OCI-LY7 (cell line): ENCODE measurements around the gene TAF8. TPM values are rescaled to one million over a fixed set of nuclear protein-coding genes. Genes with fewer than 3 reads are reported as not detected.
A peak's percentile ranks its signal among the peaks of the same experiment; 100 is the strongest.

ENCODE experiments used
- BruUV-seq: library from RNA; stranded (reverse); fragments of 400-500 nt; replicated peaks from 2 replicates; lab custom pipeline; 2021; lab: Mats Ljungman, UMichigan
- CTCF ChIA-PET: fragments of 300-600 bp; sonication (Branson Sonifier 250); formaldehyde crosslinking; loops from one replicate; lab custom pipeline; 2022; ENCODE audit warnings: antibody characterized with exemption; ENCODE audit not compliant: unreplicated experiment; lab: Charles Lee
- POLR2A ChIA-PET: fragments of 300-600 bp; sonication (Branson Sonifier 250); formaldehyde crosslinking; loops from one replicate; lab custom pipeline; 2022; ENCODE audit warnings: antibody characterized with exemption; lab: Charles Lee
- DNase-seq: peaks from one replicate; pipeline ENCODE4 v3.0.0-alpha.2; 2015; ENCODE audit warnings: low spot score
- H2AFZ ChIP-seq: fragments of 200-600 bp; sonication (generic), shearing (Covaris generic); 2 replicates; pipeline ENCODE4 v1.6.1; 2014; ENCODE audit warnings: mild to moderate bottlenecking, antibody characterized with exemption, low read length, moderate library complexity
- H3K27ac ChIP-seq: fragments of 200-600 bp; sonication (generic); 2 replicates; pipeline ENCODE4 v1.5.1; 2014; ENCODE audit warnings: mixed run types, low read depth, mild to moderate bottlenecking, moderate library complexity, low read length, inconsistent platforms; ENCODE audit not compliant: poor library complexity, severe bottlenecking
- H3K36me3 ChIP-seq: fragments of 200-600 bp; sonication (generic); 2 replicates; pipeline ENCODE4 v1.6.1; 2014; ENCODE audit warnings: mild to moderate bottlenecking, antibody characterized with exemption, low read length, moderate library complexity, mixed read lengths; ENCODE audit not compliant: insufficient read depth
- H3K4me1 ChIP-seq: fragments of 200-600 bp; sonication (generic); 2 replicates; pipeline ENCODE4 v1.5.1; 2014; ENCODE audit warnings: mild to moderate bottlenecking, low read length; ENCODE audit not compliant: insufficient read depth, poor library complexity, severe bottlenecking
- H3K4me2 ChIP-seq: fragments of 200-600 bp; sonication (generic); 2 replicates; pipeline ENCODE4 v1.6.1; 2014; ENCODE audit warnings: mild to moderate bottlenecking, low read length
- H3K4me3 ChIP-seq: fragments of 200-600 bp; sonication (generic); 2 replicates; pipeline ENCODE4 v1.5.1; 2014; ENCODE audit warnings: mild to moderate bottlenecking, low read depth, low read length; ENCODE audit not compliant: poor library complexity, severe bottlenecking
- H3K79me2 ChIP-seq: fragments of 200-600 bp; sonication (generic); 2 replicates; pipeline ENCODE4 v1.6.1; 2016; ENCODE audit warnings: low read depth, mild to moderate bottlenecking, low read length, moderate library complexity, mixed read lengths; ENCODE audit not compliant: insufficient read depth
- H3K9me2 ChIP-seq: fragments of 200-600 bp; sonication (generic); 2 replicates; pipeline ENCODE4 v1.6.1; 2016; ENCODE audit warnings: mild to moderate bottlenecking, low read length, mixed read lengths; ENCODE audit not compliant: insufficient read depth
- H3K9me3 ChIP-seq: fragments of 200-600 bp; sonication (generic); 2 replicates; pipeline ENCODE4 v1.6.1; 2014; ENCODE audit warnings: mild to moderate bottlenecking, mixed run types, low read length, mixed read lengths
- H4K20me1 ChIP-seq: fragments of 200-600 bp; sonication (generic); 2 replicates; pipeline ENCODE4 v1.6.1; 2014; ENCODE audit warnings: mild to moderate bottlenecking, antibody characterized with exemption, low read length, moderate library complexity, mixed read lengths; ENCODE audit not compliant: insufficient read depth
- CTCF ChIP-seq: fragments of 200-600 bp; sonication (generic); conservative IDR thresholded peaks from 2 replicates; pipeline ENCODE4 v1.5.1; 2014; ENCODE audit warnings: mild to moderate bottlenecking, antibody characterized with exemption, low read length, moderate library complexity, mixed read lengths
- EZH2phosphoT487 ChIP-seq: fragments of 200-600 bp; sonication (generic); IDR thresholded peaks from 2 replicates; pipeline ENCODE4 v1.6.1; 2018; ENCODE audit warnings: low read depth, borderline replicate concordance, mild to moderate bottlenecking, mixed run types, antibody characterized with exemption, low read length, moderate library complexity, mixed read lengths
- intact Hi-C: fragments of 100-400 bp; cut with micrococcal nuclease; formaldehyde crosslinking; loops from one replicate; pipeline ENCODE4 v1.10.0; 2022; ENCODE audit not compliant: unreplicated experiment
- total RNA-seq, 2 experiments: library from RNA; depleted of rRNA in 1 of 2; stranded (reverse); fragments of >200 nt in 1 of 2; shearing (Covaris generic) in 1 of 2; gene quantifications; 2 replicates each; pipeline ENCODE4 v1.2.3, GENCODE V29; 2014 to 2022

Gene TAF8
- total RNA-seq, 2 experiments from 2014 or later: 35.1 to 47.8 TPM

GRCh38 chr6:42049948-42050296 is 402 bp upstream of the TAF8 start:
- H3K79me2 ChIP-seq: peaks cover 38% of the 10 kb centered on the region; the same call in 1 of the 2 replicates
- CTCF ChIA-PET: interaction anchor here (0.5 to 1.3 kb wide), 2 partner anchors 129 to 185 kb away, joined by 4 to 5 read pairs; partner anchors contain the start of genes BYSL and MED20
- no peaks in the 10 kb centered on the region; the same call in 1 of the 2 replicates for H4K20me1 ChIP-seq
- TF ChIP-seq EZH2phosphoT487 (no peak), CTCF (no peak)
- BruUV-seq: no TSS peak
- peak overlapping the region; percentile 74 for H3K27ac ChIP-seq
- H3K4me3 ChIP-seq: peak overlapping the region; percentile 82
- peak overlapping the region; percentile 41; the same call in 1 of the 2 replicates for H2AFZ ChIP-seq
- no peaks in the 10 kb centered on the region for H3K9me3 ChIP-seq
- H3K4me1 ChIP-seq: peaks cover 52% of the 10 kb centered on the region
- no peaks in the 10 kb centered on the region for H3K9me2 ChIP-seq
- intact Hi-C loops: loop anchor here (10.0 kb wide), 2 partner anchors 445 to 505 kb away; partner anchors contain the start of gene FOXP4
- peaks cover 26% of the 10 kb centered on the region for H3K36me3 ChIP-seq
- peak overlapping the region; percentile 83 for H3K4me2 ChIP-seq
- POLR2A ChIA-PET: interaction anchor here (0.5 to 3.8 kb wide), 14 partner anchors 10 to 691 kb away, joined by 3 to 11 read pairs (median 4); partner anchors contain the start of gene TOMM6
- DNase-seq: peak; percentile 60

- Histone ChIP-seq H2AFZ (no peak overlapping the region; the same call in 1 of the 2 replicates), H3K4me1 (peaks cover 39% of the 10 kb centered on the region), H4K20me1 (no peaks in the 10 kb centered on the region; the same call in 1 of the 2 replicates), H3K4me2 (peak overlapping the region; percentile 67), H3K36me3 (peaks cover 39% of the 10 kb centered on the region), H3K79me2 (peaks cover 30% of the 10 kb centered on the region; the same call in 1 of the 2 replicates), H3K4me3 (peak overlapping the region; percentile 82), H3K9me3 (no peaks in the 10 kb centered on the region), H3K9me2 (no peaks in the 10 kb centered on the region), H3K27ac (peak overlapping the region; percentile 74)
- BruUV-seq: no TSS peak
- peak; percentile 17 for DNase-seq
- TF ChIP-seq CTCF (no peak), EZH2phosphoT487 (no peak)
- ChIA-PET POLR2A (interaction anchor here (1.0 to 1.7 kb wide), 7 partner anchors 11 to 175 kb away, joined by 3 to 10 read pairs (median 5); no protein-coding TSS in a partner anchor), CTCF (interaction anchor here (1.3 kb wide), 1 partner anchor 130 kb away, joined by 4 read pairs; the partner anchor contains the start of genes BYSL and MED20)
- intact Hi-C loops: no loop called here
These were observed 937 bp downstream of the TAF8 start for GRCh38 chr6:42051268-42051653.

- peaks cover 63% of the 10 kb centered on the region for H3K36me3 ChIP-seq
- POLR2A ChIA-PET: interaction anchor here (0.6 kb wide), 1 partner anchor 149 kb away, joined by 3 read pairs; no protein-coding TSS in a partner anchor
These were observed 3.3 kb downstream of the TAF8 start for GRCh38 chr6:42053601-42054000.

More at GRCh38 chr6:42053601-42054000, 3.3 kb downstream of the TAF8 start:
- Histone ChIP-seq H3K9me2 (no peaks in the 10 kb centered on the region), H3K4me2 (no peak overlapping the region), H3K27ac (no peak overlapping the region), H3K9me3 (no peaks in the 10 kb centered on the region), H2AFZ (no peak overlapping the region), H3K79me2 (peaks cover 13% of the 10 kb centered on the region; the same call in 1 of the 2 replicates), H4K20me1 (no peaks in the 10 kb centered on the region), H3K4me3 (no peak overlapping the region), H3K4me1 (peaks cover 23% of the 10 kb centered on the region)
- DNase-seq: no peak
- TF ChIP-seq CTCF (no peak), EZH2phosphoT487 (no peak)
- CTCF ChIA-PET: no interaction called here
- intact Hi-C loops: no loop called here
- no TSS peak for BruUV-seq
